OCI-LY7 (cell line): ENCODE measurements around the gene FMNL2. TPM values are rescaled to one million over a fixed set of nuclear protein-coding genes. Genes with fewer than 3 reads are reported as not detected.
A peak's percentile ranks its signal among the peaks of the same experiment; 100 is the strongest.

Experiments
- BruUV-seq: library from RNA; stranded (reverse); fragments of 400-500 nt; replicated peaks from 2 replicates; lab custom pipeline; 2021; lab: Mats Ljungman, UMichigan
- CTCF ChIA-PET: fragments of 300-600 bp; sonication (Branson Sonifier 250); formaldehyde crosslinking; loops from one replicate; lab custom pipeline; 2022; ENCODE audit warnings: antibody characterized with exemption; ENCODE audit not compliant: unreplicated experiment; lab: Charles Lee
- POLR2A ChIA-PET: fragments of 300-600 bp; sonication (Branson Sonifier 250); formaldehyde crosslinking; loops from one replicate; lab custom pipeline; 2022; ENCODE audit warnings: antibody characterized with exemption; lab: Charles Lee
- DNase-seq: peaks from one replicate; pipeline ENCODE4 v3.0.0-alpha.2; 2015; ENCODE audit warnings: low spot score
- H2AFZ ChIP-seq: fragments of 200-600 bp; sonication (generic), shearing (Covaris generic); 2 replicates; pipeline ENCODE4 v1.6.1; 2014; ENCODE audit warnings: mild to moderate bottlenecking, antibody characterized with exemption, low read length, moderate library complexity
- H3K27ac ChIP-seq: fragments of 200-600 bp; sonication (generic); 2 replicates; pipeline ENCODE4 v1.5.1; 2014; ENCODE audit warnings: mixed run types, low read depth, mild to moderate bottlenecking, moderate library complexity, low read length, inconsistent platforms; ENCODE audit not compliant: poor library complexity, severe bottlenecking
- H3K36me3 ChIP-seq: fragments of 200-600 bp; sonication (generic); 2 replicates; pipeline ENCODE4 v1.6.1; 2014; ENCODE audit warnings: mild to moderate bottlenecking, antibody characterized with exemption, low read length, moderate library complexity, mixed read lengths; ENCODE audit not compliant: insufficient read depth
- H3K4me1 ChIP-seq: fragments of 200-600 bp; sonication (generic); 2 replicates; pipeline ENCODE4 v1.5.1; 2014; ENCODE audit warnings: mild to moderate bottlenecking, low read length; ENCODE audit not compliant: insufficient read depth, poor library complexity, severe bottlenecking
- H3K4me2 ChIP-seq: fragments of 200-600 bp; sonication (generic); 2 replicates; pipeline ENCODE4 v1.6.1; 2014; ENCODE audit warnings: mild to moderate bottlenecking, low read length
- H3K4me3 ChIP-seq: fragments of 200-600 bp; sonication (generic); 2 replicates; pipeline ENCODE4 v1.5.1; 2014; ENCODE audit warnings: mild to moderate bottlenecking, low read depth, low read length; ENCODE audit not compliant: poor library complexity, severe bottlenecking
- H3K79me2 ChIP-seq: fragments of 200-600 bp; sonication (generic); 2 replicates; pipeline ENCODE4 v1.6.1; 2016; ENCODE audit warnings: low read depth, mild to moderate bottlenecking, low read length, moderate library complexity, mixed read lengths; ENCODE audit not compliant: insufficient read depth
- H3K9me2 ChIP-seq: fragments of 200-600 bp; sonication (generic); 2 replicates; pipeline ENCODE4 v1.6.1; 2016; ENCODE audit warnings: mild to moderate bottlenecking, low read length, mixed read lengths; ENCODE audit not compliant: insufficient read depth
- H3K9me3 ChIP-seq: fragments of 200-600 bp; sonication (generic); 2 replicates; pipeline ENCODE4 v1.6.1; 2014; ENCODE audit warnings: mild to moderate bottlenecking, mixed run types, low read length, mixed read lengths
- H4K20me1 ChIP-seq: fragments of 200-600 bp; sonication (generic); 2 replicates; pipeline ENCODE4 v1.6.1; 2014; ENCODE audit warnings: mild to moderate bottlenecking, antibody characterized with exemption, low read length, moderate library complexity, mixed read lengths; ENCODE audit not compliant: insufficient read depth
- CTCF ChIP-seq: fragments of 200-600 bp; sonication (generic); conservative IDR thresholded peaks from 2 replicates; pipeline ENCODE4 v1.5.1; 2014; ENCODE audit warnings: mild to moderate bottlenecking, antibody characterized with exemption, low read length, moderate library complexity, mixed read lengths
- EZH2phosphoT487 ChIP-seq: fragments of 200-600 bp; sonication (generic); IDR thresholded peaks from 2 replicates; pipeline ENCODE4 v1.6.1; 2018; ENCODE audit warnings: low read depth, borderline replicate concordance, mild to moderate bottlenecking, mixed run types, antibody characterized with exemption, low read length, moderate library complexity, mixed read lengths
- intact Hi-C: fragments of 100-400 bp; cut with micrococcal nuclease; formaldehyde crosslinking; loops from one replicate; pipeline ENCODE4 v1.10.0; 2022; ENCODE audit not compliant: unreplicated experiment
- total RNA-seq, 2 experiments: library from RNA; depleted of rRNA in 1 of 2; stranded (reverse); fragments of >200 nt in 1 of 2; shearing (Covaris generic) in 1 of 2; gene quantifications; 2 replicates each; pipeline ENCODE4 v1.2.3, GENCODE V29; 2014 to 2022

The FMNL2 gene
- total RNA-seq, 2 experiments from 2014 or later: 0.03 to 0.21 TPM

DNA sequence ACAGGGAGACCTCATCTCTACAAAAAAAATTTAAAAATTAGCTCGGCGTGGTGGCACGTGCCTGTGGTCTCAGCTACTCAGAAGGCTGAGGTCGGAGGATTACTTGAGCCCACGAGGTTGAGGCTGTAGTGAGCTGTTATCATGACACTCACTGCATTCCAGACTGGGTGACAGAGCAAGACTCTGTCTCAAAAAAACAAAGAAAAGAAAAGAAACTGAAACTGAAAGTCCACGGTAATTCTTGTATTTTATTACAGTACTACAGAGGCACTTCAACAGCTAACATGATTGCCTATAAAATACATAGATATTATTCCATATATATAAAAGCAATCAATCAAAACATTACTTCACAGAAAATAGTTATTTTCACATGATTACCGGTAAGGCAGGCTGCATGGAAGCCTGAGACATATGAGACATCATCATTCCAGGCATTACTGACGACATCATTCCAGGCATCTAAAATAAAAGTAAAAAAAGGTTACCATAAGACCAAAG, 359.2 kb downstream of the FMNL2 start:
- Histone ChIP-seq H3K9me3 (no peaks in the 10 kb centered on the region), H3K4me3 (no peak overlapping the region), H3K4me2 (no peak overlapping the region), H4K20me1 (peaks cover 20% of the 10 kb centered on the region), H3K9me2 (no peaks in the 10 kb centered on the region), H3K27ac (no peak overlapping the region), H3K4me1 (peaks cover 10% of the 10 kb centered on the region), H2AFZ (no peak overlapping the region), H3K36me3 (peaks cover 95% of the 10 kb centered on the region), H3K79me2 (peaks cover 70% of the 10 kb centered on the region)
- CTCF ChIA-PET: no interaction called here
- intact Hi-C loops: no loop called here
- TF ChIP-seq CTCF: no peak
- no peak for TF ChIP-seq EZH2phosphoT487
- BruUV-seq: no TSS peak
- DNase-seq: peak; percentile 3
- POLR2A ChIA-PET: interaction anchor here (1.7 kb wide), 1 partner anchor 14 kb away, joined by 4 read pairs; no protein-coding TSS in a partner anchor

GRCh38 chr2:152695763-152696162, 360.8 kb downstream of the FMNL2 start:
- BruUV-seq: no TSS peak
- H3K27ac ChIP-seq: no peak overlapping the region
- DNase-seq: no peak
- H3K9me3 ChIP-seq: no peaks in the 10 kb centered on the region
- ChIA-PET CTCF (no interaction called here), POLR2A (interaction anchor here (0.9 kb wide), 1 partner anchor 10 kb away, joined by 3 read pairs; no protein-coding TSS in a partner anchor)
- H3K9me2 ChIP-seq: no peaks in the 10 kb centered on the region
- peaks cover 20% of the 10 kb centered on the region for H4K20me1 ChIP-seq
- H3K4me1 ChIP-seq: peaks cover 10% of the 10 kb centered on the region
- H3K4me2 ChIP-seq: no peak overlapping the region
- intact Hi-C loops: no loop called here
- H3K79me2 ChIP-seq: peaks cover 84% of the 10 kb centered on the region
- peaks cover 97% of the 10 kb centered on the region for H3K36me3 ChIP-seq
- TF ChIP-seq EZH2phosphoT487 (no peak), CTCF (no peak)
- no peak overlapping the region for H2AFZ ChIP-seq
- H3K4me3 ChIP-seq: no peak overlapping the region

DNA sequence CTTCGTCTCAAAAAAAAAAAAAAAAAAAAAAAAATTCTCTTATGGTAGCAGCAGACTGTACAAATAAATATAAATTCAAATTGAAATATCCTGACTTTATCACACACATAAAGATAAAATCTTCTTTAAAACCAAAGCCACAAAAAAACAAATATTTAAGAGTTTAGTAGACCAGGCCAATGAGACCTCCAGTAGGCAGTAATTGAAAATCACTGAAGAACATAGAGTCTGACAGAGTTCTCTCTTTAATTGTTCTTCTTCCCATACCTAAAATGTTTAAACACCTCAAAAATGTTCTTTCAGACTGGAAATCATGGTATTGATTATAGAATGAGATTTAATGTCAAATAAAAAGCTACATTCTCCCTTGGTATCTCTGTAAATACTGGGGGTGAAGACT, 361.5 kb downstream of the FMNL2 start:
- no peak for DNase-seq
- H3K9me2 ChIP-seq: no peaks in the 10 kb centered on the region
- peaks cover 10% of the 10 kb centered on the region for H3K4me1 ChIP-seq
- no peak overlapping the region for H2AFZ ChIP-seq
- H3K27ac ChIP-seq: no peak overlapping the region
- H3K9me3 ChIP-seq: no peaks in the 10 kb centered on the region
- no peak overlapping the region for H3K4me3 ChIP-seq
- peaks cover 89% of the 10 kb centered on the region for H3K79me2 ChIP-seq
- ChIA-PET CTCF (no interaction called here), POLR2A (interaction anchor here (0.6 kb wide), 2 partner anchors 21 to 1285 kb away, joined by 3 read pairs; no protein-coding TSS in a partner anchor)
- BruUV-seq: no TSS peak
- TF ChIP-seq EZH2phosphoT487 (no peak), CTCF (no peak)
- H3K4me2 ChIP-seq: no peak overlapping the region
- peaks cover 20% of the 10 kb centered on the region; the same call in 1 of the 2 replicates for H4K20me1 ChIP-seq
- intact Hi-C loops: no loop called here
- H3K36me3 ChIP-seq: peaks cover 97% of the 10 kb centered on the region
